ENCODE results near the gene NAALADL1.
A peak's percentile ranks its signal among the peaks of the same experiment; 100 is the strongest.

The NAALADL1 gene

GRCh38 chr11:65083834-65084597, 25.7 kb upstream of the NAALADL1 start, which contains the start of the genes CDCA5 and ZFPL1:
TSS of gene CDCA5 (minus strand) at chr11:65084040. CDS start at chr11:65083978, 62 bp downstream.
TSS of gene ZFPL1 (plus strand) at chr11:65084222. CDS start at chr11:65084699, 477 bp downstream.
- no peak for TF ChIP-seq CTCF (IDR thresholded peaks at IDR 0.05; ENCODE audit: control insufficient read depth, insufficient read depth, low read depth, low read length, missing control alignments)
- peak; percentile 75 for DNase-seq (ENCODE audit: low read depth)
- H3K4me3 ChIP-seq (ENCODE audit: control insufficient read depth, low read depth, low read length), result peak within 1 kb of the TSS; percentile 84

- no peak for DNase-seq (ENCODE audit: low read depth)
- H3K4me3 ChIP-seq (ENCODE audit: control insufficient read depth, low read depth, low read length), result peak overlapping the region; percentile 84
- no peak for TF ChIP-seq CTCF (IDR thresholded peaks at IDR 0.05; ENCODE audit: control insufficient read depth, insufficient read depth, low read depth, low read length, missing control alignments)
These were observed 24.9 kb upstream of the NAALADL1 start for GRCh38 chr11:65083134-65083833.

- DNase-seq (ENCODE audit: low read depth), result no peak
- no peak for TF ChIP-seq CTCF (IDR thresholded peaks at IDR 0.05; ENCODE audit: control insufficient read depth, insufficient read depth, low read depth, low read length, missing control alignments)
- no peak overlapping the region for H3K4me3 ChIP-seq (ENCODE audit: control insufficient read depth, low read depth, low read length)
These were observed 20.5 kb upstream of the NAALADL1 start for GRCh38 chr11:65078786-65079342.

GRCh38 chr11:65078151-65078550, 19.8 kb upstream of the NAALADL1 start:
- H3K4me3 ChIP-seq (ENCODE audit: control insufficient read depth, low read depth, low read length), result no peak overlapping the region
- DNase-seq (ENCODE audit: low read depth), result no peak
- peak; percentile 61 for TF ChIP-seq CTCF (IDR thresholded peaks at IDR 0.05; ENCODE audit: control insufficient read depth, insufficient read depth, low read depth, low read length, missing control alignments)

GRCh38 chr11:65077451-65077850, 19.1 kb upstream of the NAALADL1 start:
- no peak overlapping the region for H3K4me3 ChIP-seq (ENCODE audit: control insufficient read depth, low read depth, low read length)
- no peak for TF ChIP-seq CTCF (IDR thresholded peaks at IDR 0.05; ENCODE audit: control insufficient read depth, insufficient read depth, low read depth, low read length, missing control alignments)
- DNase-seq (ENCODE audit: low read depth), result no peak

GRCh38 chr11:65072631-65072966, 14.2 kb upstream of the NAALADL1 start:
- no peak overlapping the region for H3K4me3 ChIP-seq (ENCODE audit: control insufficient read depth, low read depth, low read length)
- no peak for TF ChIP-seq CTCF (IDR thresholded peaks at IDR 0.05; ENCODE audit: control insufficient read depth, insufficient read depth, low read depth, low read length, missing control alignments)
- DNase-seq (ENCODE audit: low read depth), result no peak
